GM19468 (cell line): ENCODE results near the gene MBOAT1.

Experiments
- ATAC-seq: cut with Tn5 transposase; IDR thresholded peaks from one replicate; pipeline ENCODE4 v1.9.1; 2021; ENCODE audit warnings: mild to moderate bottlenecking, moderate library complexity, moderate number of reproducible peaks; ENCODE audit not compliant: unreplicated experiment; ENCODE audit errors: extremely low read depth

Gene MBOAT1

GRCh38 chr6:20235041-20235440 is 22.8 kb upstream of the MBOAT1 start:
- no peak for ATAC-seq

GRCh38 chr6:20234136-20234535 is 21.9 kb upstream of the MBOAT1 start:
- no peak for ATAC-seq

- no peak for ATAC-seq
These were observed 20.9 kb upstream of the MBOAT1 start for GRCh38 chr6:20233007-20233730.

- ATAC-seq: no peak
These were observed 19.9 kb upstream of the MBOAT1 start for GRCh38 chr6:20232188-20232587.

- no peak for ATAC-seq
These were observed 18.3 kb upstream of the MBOAT1 start for GRCh38 chr6:20230401-20231119.

GRCh38 chr6:20229881-20230280 is 17.6 kb upstream of the MBOAT1 start:
- no peak for ATAC-seq

- no peak for ATAC-seq
These were observed 15.1 kb upstream of the MBOAT1 start for GRCh38 chr6:20227350-20227749.

GRCh38 chr6:20223141-20223540 is 10.9 kb upstream of the MBOAT1 start:
- ATAC-seq: no peak

GRCh38 chr6:20221421-20221820 is 9.2 kb upstream of the MBOAT1 start:
- no peak for ATAC-seq

GRCh38 chr6:20220359-20220758 is 8.1 kb upstream of the MBOAT1 start:
- ATAC-seq: no peak

GRCh38 chr6:20217891-20218290 is 5.6 kb upstream of the MBOAT1 start:
- no peak for ATAC-seq

- no peak for ATAC-seq
These were observed 5.1 kb upstream of the MBOAT1 start for GRCh38 chr6:20217324-20217855.

- ATAC-seq: no peak
These were observed 3.0 kb upstream of the MBOAT1 start for GRCh38 chr6:20215310-20215709.

- no peak for ATAC-seq
These were observed 1.1 kb upstream of the MBOAT1 start for GRCh38 chr6:20213271-20213798.

GRCh38 chr6:20211941-20212391 is 303 bp downstream of the MBOAT1 start:
- ATAC-seq: no peak

GRCh38 chr6:20211037-20211940 is 980 bp downstream of the MBOAT1 start:
- ATAC-seq: no peak

GRCh38 chr6:20210158-20210557 is 2.1 kb downstream of the MBOAT1 start:
- no peak for ATAC-seq

GRCh38 chr6:20208687-20209378 is 3.4 kb downstream of the MBOAT1 start:
- no peak for ATAC-seq

GRCh38 chr6:20207088-20207418 is 5.2 kb downstream of the MBOAT1 start:
- ATAC-seq: no peak

- no peak for ATAC-seq
These were observed 6.5 kb downstream of the MBOAT1 start for GRCh38 chr6:20205722-20206161.
